ENCODE results near the gene PRSS38.

The PRSS38 gene

GRCh38 chr1:227789084-227790033, 26.1 kb upstream of the PRSS38 start:
- H3K4me3 ChIP-seq (ENCODE audit: low read depth, low read length): no peak overlapping the region
- no peak for TF ChIP-seq CTCF (IDR thresholded peaks at IDR 0.05; ENCODE audit: insufficient read depth, low read depth, low read length, missing control alignments)
- DNase-seq (ENCODE audit: low read depth): no peak

GRCh38 chr1:227790034-227790400, 25.5 kb upstream of the PRSS38 start:
- TF ChIP-seq CTCF (IDR thresholded peaks at IDR 0.05; ENCODE audit: insufficient read depth, low read depth, low read length, missing control alignments): no peak
- H3K4me3 ChIP-seq (ENCODE audit: low read depth, low read length): no peak overlapping the region
- no peak for DNase-seq (ENCODE audit: low read depth)

- H3K4me3 ChIP-seq (ENCODE audit: low read depth, low read length): no peak overlapping the region
- TF ChIP-seq CTCF (IDR thresholded peaks at IDR 0.05; ENCODE audit: insufficient read depth, low read depth, low read length, missing control alignments): no peak
These were observed 24.6 kb upstream of the PRSS38 start for GRCh38 chr1:227790868-227791267.

GRCh38 chr1:227791425-227792143, 23.9 kb upstream of the PRSS38 start:
- H3K4me3 ChIP-seq (ENCODE audit: low read depth, low read length): no peak overlapping the region
- no peak for DNase-seq (ENCODE audit: low read depth)
- TF ChIP-seq CTCF (IDR thresholded peaks at IDR 0.05; ENCODE audit: insufficient read depth, low read depth, low read length, missing control alignments): no peak

More at GRCh38 chr1:227790868-227791267, 24.6 kb upstream of the PRSS38 start:
- no peak for DNase-seq (ENCODE audit: low read depth)

GRCh38 chr1:227792216-227793078, 23.0 kb upstream of the PRSS38 start:
- no peak overlapping the region for H3K4me3 ChIP-seq (ENCODE audit: low read depth, low read length)
- TF ChIP-seq CTCF (IDR thresholded peaks at IDR 0.05; ENCODE audit: insufficient read depth, low read depth, low read length, missing control alignments): no peak
- no peak for DNase-seq (ENCODE audit: low read depth)

GRCh38 chr1:227793079-227793947, 22.2 kb upstream of the PRSS38 start:
- DNase-seq (ENCODE audit: low read depth): no peak
- no peak for TF ChIP-seq CTCF (IDR thresholded peaks at IDR 0.05; ENCODE audit: insufficient read depth, low read depth, low read length, missing control alignments)
- no peak overlapping the region for H3K4me3 ChIP-seq (ENCODE audit: low read depth, low read length)
